ENCODE data around the gene CFAP53. TPM values are rescaled to one million over a fixed set of nuclear protein-coding genes. Genes with fewer than 3 reads are reported as not detected.

Gene CFAP53
- total RNA-seq, 1 donor from 2014 or later: 0.16 TPM

- intact Hi-C loops (cut with micrococcal nuclease): no loop called here
- Histone ChIP-seq H3K27ac (replicated peaks) (no peak overlapping the region), H3K4me3 (no peak overlapping the region), H3K4me1 (no peaks in the 10 kb centered on the region), H3K9me3 (replicated peaks) (no peaks in the 10 kb centered on the region), H3K27me3 (ENCODE audit: low read depth) (peaks cover 58% of the 10 kb centered on the region), H3K36me3 (no peaks in the 10 kb centered on the region)
- no peak for TF ChIP-seq CTCF (IDR thresholded peaks at IDR 0.05; ENCODE audit: borderline replicate concordance)
- DNase-seq: no peak
Observed at GRCh38 chr18:50181590-50181989, 84.7 kb downstream of the CFAP53 start.

- no peak for TF ChIP-seq CTCF (IDR thresholded peaks at IDR 0.05; ENCODE audit: borderline replicate concordance)
- intact Hi-C loops (cut with micrococcal nuclease): no loop called here
- H3K4me1 ChIP-seq: no peaks in the 10 kb centered on the region
- no peak for DNase-seq
- no peaks in the 10 kb centered on the region for H3K36me3 ChIP-seq
- no peaks in the 10 kb centered on the region for H3K9me3 ChIP-seq (replicated peaks)
- H3K27me3 ChIP-seq (ENCODE audit: low read depth): peaks cover 66% of the 10 kb centered on the region
- no peak overlapping the region for H3K27ac ChIP-seq (replicated peaks)
- H3K4me3 ChIP-seq: no peak overlapping the region
Observed at GRCh38 chr18:50179465-50179864, 86.8 kb downstream of the CFAP53 start.

DNA sequence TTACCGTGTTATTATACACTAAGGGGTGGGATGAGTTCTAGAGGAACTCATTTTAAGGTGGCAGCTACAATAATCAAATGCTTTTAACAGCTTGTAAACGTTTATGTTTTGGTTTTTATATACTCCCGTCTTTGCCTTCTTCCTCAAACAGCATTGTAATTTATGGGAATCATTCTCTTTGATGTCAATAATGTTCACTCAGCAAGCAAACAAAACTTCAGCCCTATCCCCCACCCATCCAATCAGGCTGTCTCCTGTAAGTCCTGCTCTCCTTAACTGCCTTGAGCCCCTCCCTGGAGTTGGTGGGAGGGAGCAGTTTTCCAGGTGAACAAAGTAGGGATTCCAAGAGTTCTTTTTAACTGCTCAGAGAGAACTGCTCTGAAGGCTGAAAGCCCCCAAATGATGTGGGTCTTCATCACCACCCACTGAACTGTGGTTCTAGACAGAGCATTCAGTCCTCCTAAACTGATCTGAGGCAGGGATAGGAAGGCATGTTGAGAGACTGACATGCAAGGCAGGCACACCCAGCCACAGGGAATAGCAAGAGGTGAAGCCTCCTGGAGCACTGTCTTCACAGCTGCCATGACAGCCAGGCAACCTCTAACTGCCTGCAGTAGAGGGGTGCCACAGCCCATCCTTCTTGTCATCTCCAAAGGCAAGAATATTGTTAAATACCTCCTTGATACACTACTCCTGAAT lies 88.9 kb downstream of the CFAP53 start:
- no peaks in the 10 kb centered on the region for H3K9me3 ChIP-seq (replicated peaks)
- no peak for TF ChIP-seq CTCF (IDR thresholded peaks at IDR 0.05; ENCODE audit: borderline replicate concordance)
- no peak overlapping the region for H3K27ac ChIP-seq (replicated peaks)
- intact Hi-C loops (cut with micrococcal nuclease): no loop called here
- no peaks in the 10 kb centered on the region for H3K4me1 ChIP-seq
- no peak for DNase-seq
- H3K36me3 ChIP-seq: no peaks in the 10 kb centered on the region
- no peak overlapping the region for H3K4me3 ChIP-seq
- H3K27me3 ChIP-seq (ENCODE audit: low read depth): peaks cover 63% of the 10 kb centered on the region

Other genes with a start within 250 kb of the CFAP53 start
- gene MYO5B, start 71.3 kb downstream of the CFAP53 start, total RNA-seq: 0.44 TPM
- 50.2 TPM for gene MBD1, start 15.0 kb upstream of the CFAP53 start, total RNA-seq
- 33.7 TPM for gene CXXC1, start 21.2 kb upstream of the CFAP53 start, total RNA-seq
- 0.44 TPM for gene SKA1, start 108.6 kb upstream of the CFAP53 start, total RNA-seq

Data from left ventricle myocardium inferior (tissue), 1 donor.